ENCODE measurements around the gene MBD2. TPM values are rescaled to one million over a fixed set of nuclear protein-coding genes. Genes with fewer than 3 reads are reported as not detected.

MBD2 gene
- total RNA-seq, 2 donors from 2014 or later: 35.9 to 39.2 TPM

GRCh38 chr18:54162431-54162830 is 62.0 kb downstream of the MBD2 start:
- peaks cover 4% of the 10 kb centered on the region for H3K4me1 Mint-ChIP-seq
- no peak for TF ChIP-seq CTCF (conservative IDR thresholded peaks at IDR 0.05)
- no peaks in the 10 kb centered on the region for H3K9me3 Mint-ChIP-seq
- DNase-seq: no peak
- H3K36me3 ChIP-seq (ENCODE audit: control insufficient read depth, insufficient read depth, low read length): no peaks in the 10 kb centered on the region
- H3K4me1 ChIP-seq (ENCODE audit: control insufficient read depth, insufficient read depth, low read length): no peaks in the 10 kb centered on the region
- H3K4me3 Mint-ChIP-seq: no peak overlapping the region
- no peaks in the 10 kb centered on the region for H3K36me3 Mint-ChIP-seq (ENCODE audit: low read depth)
- no peaks in the 10 kb centered on the region for H3K27me3 Mint-ChIP-seq (ENCODE audit: insufficient read depth)
- no peak overlapping the region for H3K4me3 ChIP-seq (ENCODE audit: low read length)
- no peaks in the 10 kb centered on the region for H3K27me3 ChIP-seq (ENCODE audit: control insufficient read depth, insufficient read depth, low read length, poor library complexity, severe bottlenecking)
- H3K27ac ChIP-seq (ENCODE audit: low read depth, low read length): no peak overlapping the region
- WGBS, 2 experiments (ENCODE audit: insufficient coverage in 1 of 2, insufficient read length in 1 of 2): 64 to 70% methylated on average over 2 of the region's 2 CpGs
- no peak overlapping the region for H3K27ac Mint-ChIP-seq
- no peak overlapping the region for H3K9ac ChIP-seq (ENCODE audit: extremely low read depth, low read length, poor library complexity, severe bottlenecking)
- H3K9me3 ChIP-seq (ENCODE audit: control insufficient read depth, low read length): no peaks in the 10 kb centered on the region

- H3K4me1 ChIP-seq (ENCODE audit: control insufficient read depth, insufficient read depth, low read length): no peaks in the 10 kb centered on the region
Measured at GRCh38 chr18:54161267-54161666, 63.2 kb downstream of the MBD2 start.

GRCh38 chr18:54159906-54160305 is 64.6 kb downstream of the MBD2 start:
- Histone ChIP-seq H3K9ac (ENCODE audit: extremely low read depth, low read length, poor library complexity, severe bottlenecking) (no peak overlapping the region), H3K27me3 (ENCODE audit: control insufficient read depth, insufficient read depth, low read length, poor library complexity, severe bottlenecking) (no peaks in the 10 kb centered on the region), H3K36me3 (ENCODE audit: control insufficient read depth, insufficient read depth, low read length) (no peaks in the 10 kb centered on the region), H3K4me1 (ENCODE audit: control insufficient read depth, insufficient read depth, low read length) (no peaks in the 10 kb centered on the region), H3K4me3 (ENCODE audit: low read length) (no peak overlapping the region), H3K27ac (ENCODE audit: low read depth, low read length) (no peak overlapping the region), H3K9me3 (ENCODE audit: control insufficient read depth, low read length) (no peaks in the 10 kb centered on the region)
- H3K27me3 Mint-ChIP-seq (ENCODE audit: insufficient read depth): no peaks in the 10 kb centered on the region
- no peak overlapping the region for H3K27ac Mint-ChIP-seq
- WGBS, 2 experiments (ENCODE audit: insufficient coverage in 1 of 2, insufficient read length in 1 of 2): 88% methylated on average over 1 of the region's 1 CpG; no CpG with 5 or more reads in 1 of the 2 experiments
- no peaks in the 10 kb centered on the region for H3K9me3 Mint-ChIP-seq
- no peak for TF ChIP-seq CTCF (conservative IDR thresholded peaks at IDR 0.05)
- H3K4me3 Mint-ChIP-seq: no peak overlapping the region
- peaks cover 4% of the 10 kb centered on the region for H3K4me1 Mint-ChIP-seq
- DNase-seq: no peak
- H3K36me3 Mint-ChIP-seq (ENCODE audit: low read depth): no peaks in the 10 kb centered on the region

More at GRCh38 chr18:54161267-54161666, 63.2 kb downstream of the MBD2 start:
- DNase-seq: no peak
- no peak for TF ChIP-seq CTCF (conservative IDR thresholded peaks at IDR 0.05)
- H3K36me3 ChIP-seq (ENCODE audit: control insufficient read depth, insufficient read depth, low read length): no peaks in the 10 kb centered on the region
- no peaks in the 10 kb centered on the region for H3K9me3 ChIP-seq (ENCODE audit: control insufficient read depth, low read length)
- no peak overlapping the region for H3K9ac ChIP-seq (ENCODE audit: extremely low read depth, low read length, poor library complexity, severe bottlenecking)
- Mint-ChIP-seq H3K27me3 (ENCODE audit: insufficient read depth) (no peaks in the 10 kb centered on the region), H3K4me3 (no peak overlapping the region), H3K4me1 (peaks cover 4% of the 10 kb centered on the region), H3K9me3 (no peaks in the 10 kb centered on the region), H3K27ac (no peak overlapping the region), H3K36me3 (ENCODE audit: low read depth) (no peaks in the 10 kb centered on the region)
- H3K4me3 ChIP-seq (ENCODE audit: low read length): no peak overlapping the region
- no peaks in the 10 kb centered on the region for H3K27me3 ChIP-seq (ENCODE audit: control insufficient read depth, insufficient read depth, low read length, poor library complexity, severe bottlenecking)
- no peak overlapping the region for H3K27ac ChIP-seq (ENCODE audit: low read depth, low read length)
